ENCODE data around the gene GID4.

GID4 gene

DNA sequence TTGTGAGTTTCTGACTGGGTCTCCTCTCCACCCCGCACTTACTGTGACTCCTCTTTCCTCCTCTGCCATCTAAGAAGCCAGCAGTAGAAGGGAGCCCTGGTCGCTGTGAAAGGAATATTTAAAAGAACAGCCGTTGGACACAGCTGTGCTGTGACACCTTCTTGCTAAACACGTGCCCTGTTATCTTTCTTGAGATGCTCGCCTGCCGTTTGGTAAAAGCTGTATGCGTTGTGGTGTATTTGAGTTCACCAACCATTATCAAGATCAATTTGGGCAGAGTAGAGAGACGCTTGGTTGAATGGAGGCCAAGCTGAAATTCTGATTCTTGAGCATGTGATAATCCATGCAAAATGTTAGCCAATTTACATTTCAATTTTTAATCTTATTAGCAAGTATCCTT is 3.8 kb downstream of the GID4 start:
- no peak for DNase-seq (ENCODE audit: low read depth, low spot score)

DNA sequence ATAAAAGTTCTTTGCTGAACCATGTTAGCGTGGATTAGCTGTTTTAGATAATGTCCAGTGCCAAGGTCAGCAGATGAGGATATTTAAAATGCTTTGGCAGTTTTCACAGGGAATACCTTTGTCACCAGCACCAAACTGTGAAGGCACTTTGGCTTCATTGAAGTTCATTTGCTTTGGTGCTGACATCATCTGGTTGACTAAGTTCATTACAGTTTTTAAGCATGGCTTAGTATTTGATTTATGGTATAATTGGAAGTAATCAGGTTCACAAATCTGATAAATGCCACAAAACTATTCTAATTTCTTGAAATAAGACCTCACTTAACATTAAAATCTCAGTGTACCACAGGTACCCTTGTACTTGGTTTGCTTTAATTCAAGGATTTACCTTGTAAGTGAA is 4.3 kb downstream of the GID4 start:
- DNase-seq (ENCODE audit: low read depth, low spot score): no peak

GRCh38 chr17:18044609-18045008 is 5.4 kb downstream of the GID4 start:
- DNase-seq (ENCODE audit: low read depth, low spot score): no peak

- DNase-seq (ENCODE audit: low read depth, low spot score): no peak
Measured at GRCh38 chr17:18045691-18046350, 6.6 kb downstream of the GID4 start.

GRCh38 chr17:18055597-18055996 is 16.4 kb downstream of the GID4 start:
- DNase-seq (ENCODE audit: low read depth, low spot score): no peak

- no peak for DNase-seq (ENCODE audit: low read depth, low spot score)
Measured at GRCh38 chr17:18056214-18056613, 17.0 kb downstream of the GID4 start.

- DNase-seq (ENCODE audit: low read depth, low spot score): no peak
Measured at GRCh38 chr17:18059283-18059682, 20.1 kb downstream of the GID4 start.

GRCh38 chr17:18064053-18064452 is 24.8 kb downstream of the GID4 start:
- DNase-seq (ENCODE audit: low read depth, low spot score): no peak

GRCh38 chr17:18065546-18065945 is 26.3 kb downstream of the GID4 start:
- DNase-seq (ENCODE audit: low read depth, low spot score): no peak

DNA sequence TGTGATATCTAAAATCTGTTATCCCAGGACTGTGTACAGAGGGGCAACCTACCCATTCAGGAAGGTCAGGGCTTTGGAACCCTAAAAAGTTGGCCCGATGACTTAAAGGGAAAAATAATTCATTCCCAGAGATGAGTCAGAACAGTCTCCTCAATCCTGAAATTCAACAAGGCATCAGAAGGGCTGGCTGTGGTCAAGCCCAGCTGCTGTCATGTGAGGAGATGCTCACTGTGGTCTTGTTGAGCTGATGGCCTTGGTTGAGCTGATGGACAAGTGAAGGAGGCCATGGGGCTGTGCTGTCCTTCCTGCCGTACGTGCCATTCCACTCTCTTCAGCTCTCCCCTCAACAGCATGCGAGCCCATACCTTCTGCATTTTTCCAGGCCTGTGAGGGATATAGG is 27.7 kb downstream of the GID4 start:
- DNase-seq (ENCODE audit: low read depth, low spot score): no peak

- DNase-seq (ENCODE audit: low read depth, low spot score): no peak
Measured at GRCh38 chr17:18069101-18069500, 29.9 kb downstream of the GID4 start.

GRCh38 chr17:18070861-18071340 is 31.7 kb downstream of the GID4 start:
- DNase-seq (ENCODE audit: low read depth, low spot score): no peak

DNA sequence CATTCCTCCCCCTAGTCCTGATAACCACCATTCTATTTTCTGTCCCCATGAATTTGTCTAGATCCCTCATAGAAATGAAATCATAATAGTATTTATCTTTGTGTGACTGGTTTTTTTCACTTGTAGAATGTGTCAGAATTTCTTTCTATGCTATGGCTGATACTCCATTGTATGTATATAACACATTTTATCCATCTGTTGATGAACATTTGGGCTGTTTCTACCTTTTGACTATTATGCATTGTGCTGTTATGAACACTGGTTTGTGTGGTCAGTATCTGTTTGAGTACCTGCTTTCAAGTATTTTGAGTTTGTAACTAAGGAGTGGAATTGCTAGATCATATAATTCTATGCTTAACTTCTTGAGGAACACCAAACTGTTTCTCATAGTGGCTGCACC is 32.5 kb downstream of the GID4 start:
- no peak for DNase-seq (ENCODE audit: low read depth, low spot score)

DNA sequence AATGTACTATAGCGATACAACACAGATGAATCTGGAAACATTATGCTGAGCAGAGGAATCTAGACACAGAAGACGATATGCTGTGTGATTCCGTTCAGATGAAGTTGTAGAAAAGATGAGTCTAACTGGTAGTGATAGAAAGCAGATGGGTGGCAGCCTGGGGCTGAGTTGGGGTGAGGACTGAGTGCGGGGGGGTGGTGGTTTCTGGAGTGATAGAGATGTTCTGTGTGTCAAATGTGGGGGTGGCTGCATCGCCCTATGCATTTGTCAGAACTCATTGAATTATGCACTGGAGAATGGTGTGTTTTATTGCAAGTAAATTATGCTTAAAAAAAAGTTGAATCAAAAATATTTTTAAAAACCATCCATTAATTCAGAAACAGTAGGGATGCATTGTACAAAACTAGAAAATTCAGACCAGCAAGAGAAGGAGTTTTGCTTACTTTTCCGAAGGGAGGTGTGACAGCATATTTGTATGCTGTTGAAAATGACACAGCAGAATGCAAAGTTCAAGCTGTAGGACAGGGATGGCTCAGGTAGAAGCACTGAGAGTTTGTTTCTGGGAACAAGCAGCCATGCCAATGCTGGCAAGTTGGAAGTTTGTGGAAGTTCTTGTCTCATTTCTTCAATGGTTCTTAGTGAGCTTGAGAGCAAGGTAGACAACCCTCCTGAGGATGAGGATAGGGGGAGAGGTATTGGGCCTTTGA is 35.5 kb downstream of the GID4 start:
- no peak for DNase-seq (ENCODE audit: low read depth, low spot score)

DNA sequence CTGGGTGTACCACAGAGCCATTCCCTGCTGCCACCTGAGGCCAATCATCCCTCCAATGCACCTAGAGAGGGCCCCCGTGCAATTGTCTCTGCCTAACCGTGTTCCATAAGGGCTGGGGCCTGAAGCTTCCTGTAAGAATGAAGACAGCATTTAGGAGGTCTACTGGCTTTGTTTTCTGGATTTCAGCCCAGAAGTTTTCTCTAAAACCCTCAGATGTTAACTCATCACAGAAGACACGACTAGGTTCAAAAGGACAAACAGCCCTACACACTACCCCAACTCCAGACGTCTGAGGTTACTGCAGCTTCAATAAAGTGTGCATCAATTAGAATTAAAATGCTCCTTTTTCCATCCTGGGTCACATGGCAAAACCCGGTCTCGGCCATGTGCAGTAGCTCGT is 37.7 kb downstream of the GID4 start:
- no peak for DNase-seq (ENCODE audit: low read depth, low spot score)

GRCh38 chr17:18079543-18079942 is 40.3 kb downstream of the GID4 start:
- DNase-seq (ENCODE audit: low read depth, low spot score): no peak

- DNase-seq (ENCODE audit: low read depth, low spot score): no peak
Measured at GRCh38 chr17:18084256-18084655, 45.0 kb downstream of the GID4 start.

DNA sequence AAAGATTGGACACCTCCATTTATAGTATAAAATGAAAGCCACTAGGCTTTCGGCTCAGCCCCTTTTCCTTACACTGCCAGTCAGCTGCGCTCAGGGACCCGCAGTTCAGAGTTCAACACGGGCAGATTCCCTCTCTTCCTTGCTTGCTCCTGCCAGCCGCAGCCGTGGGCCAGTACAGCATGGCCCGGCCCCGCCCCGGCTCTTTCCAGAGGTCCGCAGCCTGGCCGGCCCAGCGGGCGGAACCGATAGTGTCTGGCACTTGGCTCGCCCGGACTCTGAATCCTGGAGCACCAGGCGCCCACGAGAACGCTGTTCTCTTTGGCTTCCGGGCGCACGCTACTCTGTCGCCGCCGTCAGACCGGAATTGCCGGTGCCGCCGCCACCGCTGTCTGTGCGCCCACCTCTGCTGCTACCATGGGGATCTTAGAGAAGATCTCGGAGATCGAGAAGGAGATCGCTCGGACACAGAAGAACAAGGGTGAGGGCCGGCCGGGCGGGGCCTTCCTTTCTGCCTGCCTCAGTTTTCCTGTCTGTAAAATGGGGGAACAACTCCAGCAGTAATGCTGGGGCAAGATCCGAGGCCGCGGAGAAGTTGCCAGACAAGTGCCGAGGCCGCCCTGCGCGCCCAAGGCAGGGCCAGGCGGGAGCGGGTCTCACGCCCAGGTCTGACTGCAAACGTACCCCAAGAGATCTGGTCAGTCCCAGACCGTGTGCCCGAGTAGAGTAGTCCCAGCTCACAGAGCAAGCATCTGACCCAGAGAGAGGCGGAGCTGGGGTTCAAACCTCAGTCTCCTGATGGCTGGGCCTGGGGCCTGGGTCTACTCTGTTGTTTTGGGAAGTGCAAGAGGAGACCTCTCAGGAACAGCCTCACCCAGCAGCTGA is 48.6 kb downstream of the GID4 start, which contains the start of gene DRG2:
Gene DRG2, plus strand, starts transcription at position 339 of the 882 bp plus-strand sequence. Its CDS starts 76 bp downstream, at position 415.
- peak; percentile 54 for DNase-seq (ENCODE audit: low read depth, low spot score)

GRCh38 chr17:18089613-18090012 is 50.4 kb downstream of the GID4 start:
- DNase-seq (ENCODE audit: low read depth, low spot score): no peak

DNA sequence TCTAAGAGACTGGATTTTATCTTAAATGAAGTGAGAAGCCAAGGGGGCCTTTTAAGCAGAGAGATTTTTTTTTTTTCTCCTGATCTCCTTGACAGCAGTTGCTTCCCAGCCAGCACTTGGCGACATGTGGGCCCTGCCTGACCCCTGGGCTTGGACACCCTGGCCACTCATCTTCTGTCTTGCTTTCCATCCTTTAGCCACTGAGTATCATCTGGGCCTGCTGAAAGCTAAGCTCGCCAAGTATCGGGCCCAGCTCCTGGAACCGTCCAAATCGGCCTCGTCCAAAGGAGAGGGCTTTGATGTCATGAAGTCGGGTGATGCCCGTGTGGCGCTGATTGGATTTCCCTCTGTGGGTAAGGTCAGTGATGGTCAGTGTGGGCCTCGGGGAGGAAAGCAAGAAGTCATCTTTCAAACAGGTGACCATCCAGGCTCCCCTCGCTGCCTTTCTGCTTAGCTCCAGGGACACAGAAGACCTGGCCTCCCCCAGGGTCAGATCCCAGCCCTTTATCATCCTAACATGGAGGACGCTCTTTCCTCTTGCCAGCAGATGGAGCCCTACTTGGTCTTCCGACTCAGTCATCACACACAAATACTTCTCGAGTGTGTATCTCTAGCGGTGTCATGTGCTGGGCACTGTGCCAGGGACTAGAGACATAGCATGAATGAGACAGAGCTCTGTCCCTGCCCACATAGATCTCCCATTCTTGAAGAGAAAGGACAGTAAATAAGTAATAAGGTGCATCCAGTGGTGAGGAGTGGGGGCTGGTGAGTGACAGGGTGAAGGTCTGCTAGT is 54.6 kb downstream of the GID4 start:
- no peak for DNase-seq (ENCODE audit: low read depth, low spot score)

DNA sequence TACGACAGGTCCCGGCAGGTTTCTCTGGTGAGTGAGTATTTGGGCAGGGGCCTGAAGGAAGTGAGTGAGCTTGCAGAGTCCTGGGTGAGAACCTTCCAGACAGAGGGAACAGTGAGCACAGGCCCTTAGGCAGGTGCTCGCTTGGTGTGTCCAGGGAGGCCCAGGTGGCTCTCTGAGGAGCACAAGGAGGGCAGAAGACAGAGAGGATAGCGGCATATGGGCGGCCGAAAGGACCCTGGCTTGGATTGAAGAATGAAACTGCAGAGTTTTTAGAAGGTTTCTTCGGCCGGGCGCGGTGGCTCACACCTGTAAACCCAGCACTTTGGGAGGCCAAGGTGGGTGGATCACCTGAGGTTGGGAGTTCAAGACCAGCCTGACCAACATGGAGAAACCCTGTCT is 55.2 kb downstream of the GID4 start:
- DNase-seq (ENCODE audit: low read depth, low spot score): no peak

Data from iPS DF 19.7 (cell line).